Upper lobe of left lung (tissue), 4 donors: ENCODE measurements around the gene RNASE7.
"Not testable (repeated sequence)": the region's sequence is repeated elsewhere in the genome, so short reads cannot be mapped to it uniquely, and the experiment has no call there.

Source experiments
- EP300 ChIP-seq, 4 donors: sonication (generic); formaldehyde crosslinking; IDR thresholded peaks; one replicate each; pipeline ENCODE4 v1.5.1; 2017; ENCODE audit warnings: antibody characterized with exemption in 4 of 4, control low read depth in 2 of 4
- POLR2A ChIP-seq, 4 donors: fragments of 450-650 bp; IDR thresholded peaks; one replicate each; pipeline ENCODE4 v1.5.1; 2016 to 2017; ENCODE audit warnings: antibody characterized with exemption in 4 of 4, mild to moderate bottlenecking in 2 of 4
- POLR2AphosphoS5 ChIP-seq, 2 donors: sonication (generic); formaldehyde crosslinking; IDR thresholded peaks; one replicate each; pipeline ENCODE4 v1.5.1; 2017; ENCODE audit warnings: antibody characterized with exemption in 2 of 2
- TF ChIP-seq, protein P1 (sequence below), 6 experiments: fragments of 450-650 bp in 4 of 6; fragments of 200-600 bp in 2 of 6; sonication (generic) in 2 of 6; IDR thresholded peaks; one replicate each; pipeline ENCODE4 v1.5.1; 2016 to 2019; ENCODE audit warnings: antibody characterized with exemption in 6 of 6

DNA sequence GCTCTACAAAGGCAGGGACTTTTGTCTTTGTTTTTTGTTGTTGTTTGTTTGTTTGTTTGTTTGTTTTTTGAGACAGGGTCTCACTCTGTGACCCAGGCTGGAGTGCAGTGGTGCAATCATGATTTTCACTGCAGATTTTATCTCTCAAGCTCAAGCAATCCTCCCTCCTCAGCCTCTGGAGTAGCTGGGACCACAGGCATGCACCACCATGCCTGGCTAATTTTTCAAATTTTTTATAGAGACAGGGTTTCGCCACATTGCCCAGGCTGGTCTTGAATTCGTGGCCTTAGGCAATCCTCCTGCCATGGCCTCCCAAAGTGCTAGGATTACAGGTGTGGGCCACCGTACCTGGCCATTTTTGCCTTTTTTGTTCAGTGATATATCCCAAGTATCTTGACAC is 1.2 kb upstream of the RNASE7 start:
- TF ChIP-seq, protein P1, sequence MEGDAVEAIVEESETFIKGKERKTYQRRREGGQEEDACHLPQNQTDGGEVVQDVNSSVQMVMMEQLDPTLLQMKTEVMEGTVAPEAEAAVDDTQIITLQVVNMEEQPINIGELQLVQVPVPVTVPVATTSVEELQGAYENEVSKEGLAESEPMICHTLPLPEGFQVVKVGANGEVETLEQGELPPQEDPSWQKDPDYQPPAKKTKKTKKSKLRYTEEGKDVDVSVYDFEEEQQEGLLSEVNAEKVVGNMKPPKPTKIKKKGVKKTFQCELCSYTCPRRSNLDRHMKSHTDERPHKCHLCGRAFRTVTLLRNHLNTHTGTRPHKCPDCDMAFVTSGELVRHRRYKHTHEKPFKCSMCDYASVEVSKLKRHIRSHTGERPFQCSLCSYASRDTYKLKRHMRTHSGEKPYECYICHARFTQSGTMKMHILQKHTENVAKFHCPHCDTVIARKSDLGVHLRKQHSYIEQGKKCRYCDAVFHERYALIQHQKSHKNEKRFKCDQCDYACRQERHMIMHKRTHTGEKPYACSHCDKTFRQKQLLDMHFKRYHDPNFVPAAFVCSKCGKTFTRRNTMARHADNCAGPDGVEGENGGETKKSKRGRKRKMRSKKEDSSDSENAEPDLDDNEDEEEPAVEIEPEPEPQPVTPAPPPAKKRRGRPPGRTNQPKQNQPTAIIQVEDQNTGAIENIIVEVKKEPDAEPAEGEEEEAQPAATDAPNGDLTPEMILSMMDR (IDR thresholded peaks at IDR 0.05), result not testable (repeated sequence)
- not testable (repeated sequence) for TF ChIP-seq POLR2AphosphoS5, POLR2A, EP300 (IDR thresholded peaks at IDR 0.05)
